ENCODE data around the gene RPS2.

DNA sequence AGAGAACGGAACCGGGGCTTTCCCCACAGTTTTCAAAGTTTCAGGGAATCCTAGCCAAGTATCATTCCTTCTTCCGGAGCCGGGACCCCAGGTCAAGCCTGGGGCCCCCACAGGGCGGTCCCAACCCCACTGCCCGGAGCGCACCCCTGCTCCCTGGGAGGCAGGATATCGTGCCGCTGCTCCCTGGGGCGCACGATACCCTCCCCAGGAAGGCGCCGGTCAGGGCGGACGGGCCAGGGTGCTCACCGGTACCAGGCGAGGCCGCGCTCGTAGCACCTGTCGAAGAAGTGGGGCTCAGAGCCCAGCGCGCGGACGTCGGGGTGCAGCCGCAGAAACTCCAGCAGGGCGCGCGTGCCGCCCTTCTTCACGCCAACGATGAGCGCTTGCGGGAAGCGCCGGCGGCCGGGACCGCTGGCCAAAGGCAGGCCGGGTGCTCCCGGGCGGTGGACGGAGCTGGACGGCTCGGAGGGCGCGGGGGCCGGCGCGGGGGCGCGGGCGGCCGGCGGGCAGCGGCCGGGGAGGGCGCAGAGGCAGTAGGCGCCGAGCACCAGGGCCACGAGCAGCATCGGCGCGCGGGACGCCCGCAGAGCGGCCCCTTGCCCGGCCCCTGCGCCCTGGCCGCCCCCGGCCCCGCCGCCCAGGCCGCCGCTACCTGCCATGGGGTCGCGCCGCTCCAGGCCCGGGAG is 46.8 kb downstream of the RPS2 start:
- TF ChIP-seq POLR2A (IDR thresholded peaks at IDR 0.05) (no peak), POLR2AphosphoS5 (IDR thresholded peaks at IDR 0.05) (no peak)
- TF ChIP-seq, protein P1, sequence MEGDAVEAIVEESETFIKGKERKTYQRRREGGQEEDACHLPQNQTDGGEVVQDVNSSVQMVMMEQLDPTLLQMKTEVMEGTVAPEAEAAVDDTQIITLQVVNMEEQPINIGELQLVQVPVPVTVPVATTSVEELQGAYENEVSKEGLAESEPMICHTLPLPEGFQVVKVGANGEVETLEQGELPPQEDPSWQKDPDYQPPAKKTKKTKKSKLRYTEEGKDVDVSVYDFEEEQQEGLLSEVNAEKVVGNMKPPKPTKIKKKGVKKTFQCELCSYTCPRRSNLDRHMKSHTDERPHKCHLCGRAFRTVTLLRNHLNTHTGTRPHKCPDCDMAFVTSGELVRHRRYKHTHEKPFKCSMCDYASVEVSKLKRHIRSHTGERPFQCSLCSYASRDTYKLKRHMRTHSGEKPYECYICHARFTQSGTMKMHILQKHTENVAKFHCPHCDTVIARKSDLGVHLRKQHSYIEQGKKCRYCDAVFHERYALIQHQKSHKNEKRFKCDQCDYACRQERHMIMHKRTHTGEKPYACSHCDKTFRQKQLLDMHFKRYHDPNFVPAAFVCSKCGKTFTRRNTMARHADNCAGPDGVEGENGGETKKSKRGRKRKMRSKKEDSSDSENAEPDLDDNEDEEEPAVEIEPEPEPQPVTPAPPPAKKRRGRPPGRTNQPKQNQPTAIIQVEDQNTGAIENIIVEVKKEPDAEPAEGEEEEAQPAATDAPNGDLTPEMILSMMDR (IDR thresholded peaks at IDR 0.05), result no peak
